Measurements from ENCODE around the gene CDH18.

CDH18 gene

GRCh38 chr5:19927919-19928318 is 60.1 kb downstream of the CDH18 start:
- DNase-seq (ENCODE audit: low spot score), result peak; percentile 64

- no peak for DNase-seq (ENCODE audit: low spot score)
These were observed 60.8 kb downstream of the CDH18 start for GRCh38 chr5:19927170-19927569.

- no peak for DNase-seq (ENCODE audit: low spot score)
These were observed 64.3 kb downstream of the CDH18 start for GRCh38 chr5:19923742-19924141.

GRCh38 chr5:19920761-19921160 is 67.2 kb downstream of the CDH18 start:
- DNase-seq (ENCODE audit: low spot score), result no peak

- DNase-seq (ENCODE audit: low spot score), result no peak
These were observed 69.2 kb downstream of the CDH18 start for GRCh38 chr5:19918780-19919179.

- no peak for DNase-seq (ENCODE audit: low spot score)
These were observed 70.3 kb downstream of the CDH18 start for GRCh38 chr5:19917588-19918122.

- DNase-seq (ENCODE audit: low spot score), result no peak
These were observed 77.9 kb downstream of the CDH18 start for GRCh38 chr5:19910136-19910535.

- DNase-seq (ENCODE audit: low spot score), result no peak
These were observed 83.2 kb downstream of the CDH18 start for GRCh38 chr5:19904766-19905165.

GRCh38 chr5:19903611-19904010 is 84.4 kb downstream of the CDH18 start:
- DNase-seq (ENCODE audit: low spot score), result no peak

GRCh38 chr5:19902316-19902934 is 85.6 kb downstream of the CDH18 start:
- peak; percentile 16 for DNase-seq (ENCODE audit: low spot score)

- no peak for DNase-seq (ENCODE audit: low spot score)
These were observed 87.7 kb downstream of the CDH18 start for GRCh38 chr5:19900269-19900668.

GRCh38 chr5:19891658-19892057 is 96.3 kb downstream of the CDH18 start:
- DNase-seq (ENCODE audit: low spot score), result no peak

GRCh38 chr5:19886123-19886917 is 101.7 kb downstream of the CDH18 start:
- DNase-seq (ENCODE audit: low spot score), result no peak

GRCh38 chr5:19885040-19885824 is 102.8 kb downstream of the CDH18 start:
- no peak for DNase-seq (ENCODE audit: low spot score)

GRCh38 chr5:19880859-19881436 is 107.1 kb downstream of the CDH18 start:
- DNase-seq (ENCODE audit: low spot score), result peak; percentile 22

- no peak for DNase-seq (ENCODE audit: low spot score)
These were observed 107.5 kb downstream of the CDH18 start for GRCh38 chr5:19880458-19880857.

- no peak for DNase-seq (ENCODE audit: low spot score)
These were observed 113.2 kb downstream of the CDH18 start for GRCh38 chr5:19874811-19875210.

- DNase-seq (ENCODE audit: low spot score), result no peak
These were observed 121.9 kb downstream of the CDH18 start for GRCh38 chr5:19866090-19866450.

- DNase-seq (ENCODE audit: low spot score), result no peak
These were observed 122.5 kb downstream of the CDH18 start for GRCh38 chr5:19865336-19866089.

- DNase-seq (ENCODE audit: low spot score), result no peak
These were observed 125.3 kb downstream of the CDH18 start for GRCh38 chr5:19862711-19863110.

GRCh38 chr5:19859020-19859419 is 129.0 kb downstream of the CDH18 start:
- DNase-seq (ENCODE audit: low spot score), result no peak

GRCh38 chr5:19855931-19856330 is 132.1 kb downstream of the CDH18 start:
- no peak for DNase-seq (ENCODE audit: low spot score)
